IPS DF 6.9 (cell line): ENCODE results near the gene TBCA.
A peak's percentile ranks its signal among the peaks of the same experiment; 100 is the strongest.

ENCODE experiments used
- DNase-seq: peaks from one replicate; pipeline ENCODE4 v3.0.0-alpha.2; 2013; ENCODE audit warnings: low read depth, low spot score
- H3K27ac ChIP-seq: one replicate; pipeline ENCODE4 v1.5.1; 2013; ENCODE audit warnings: low read length, control low read depth
- H3K27me3 ChIP-seq: 2 replicates; pipeline ENCODE4 v1.6.1; 2013; ENCODE audit warnings: mild to moderate bottlenecking, low read length; ENCODE audit not compliant: control insufficient read depth, insufficient read depth
- H3K36me3 ChIP-seq: 2 replicates; pipeline ENCODE4 v1.6.1; 2013; ENCODE audit warnings: low read length; ENCODE audit not compliant: control insufficient read depth, insufficient read depth
- H3K4me1 ChIP-seq: 2 replicates; pipeline ENCODE4 v1.6.1; 2013; ENCODE audit warnings: low read length; ENCODE audit not compliant: control insufficient read depth, insufficient read depth
- H3K4me3 ChIP-seq: 2 replicates; pipeline ENCODE4 v1.5.1; 2013; ENCODE audit warnings: mild to moderate bottlenecking, low read length
- H3K9me3 ChIP-seq: 2 replicates; pipeline ENCODE4 v1.6.1; 2013; ENCODE audit warnings: low read length, inconsistent platforms; ENCODE audit not compliant: control insufficient read depth, insufficient read depth
- WGBS: extraction: QIAGEN DNeasy Blood & Tissue Kit; methylation state at CpG from one replicate; pipeline ENCODE4 v1.1.7; 2013; ENCODE audit warnings: mixed read lengths, missing lambda C conversion rate; ENCODE audit not compliant: insufficient read length, insufficient coverage; 5-methylcytosine and 5-hydroxymethylcytosine counted together

TBCA gene, protein sequence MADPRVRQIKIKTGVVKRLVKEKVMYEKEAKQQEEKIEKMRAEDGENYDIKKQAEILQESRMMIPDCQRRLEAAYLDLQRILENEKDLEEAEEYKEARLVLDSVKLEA

DNA sequence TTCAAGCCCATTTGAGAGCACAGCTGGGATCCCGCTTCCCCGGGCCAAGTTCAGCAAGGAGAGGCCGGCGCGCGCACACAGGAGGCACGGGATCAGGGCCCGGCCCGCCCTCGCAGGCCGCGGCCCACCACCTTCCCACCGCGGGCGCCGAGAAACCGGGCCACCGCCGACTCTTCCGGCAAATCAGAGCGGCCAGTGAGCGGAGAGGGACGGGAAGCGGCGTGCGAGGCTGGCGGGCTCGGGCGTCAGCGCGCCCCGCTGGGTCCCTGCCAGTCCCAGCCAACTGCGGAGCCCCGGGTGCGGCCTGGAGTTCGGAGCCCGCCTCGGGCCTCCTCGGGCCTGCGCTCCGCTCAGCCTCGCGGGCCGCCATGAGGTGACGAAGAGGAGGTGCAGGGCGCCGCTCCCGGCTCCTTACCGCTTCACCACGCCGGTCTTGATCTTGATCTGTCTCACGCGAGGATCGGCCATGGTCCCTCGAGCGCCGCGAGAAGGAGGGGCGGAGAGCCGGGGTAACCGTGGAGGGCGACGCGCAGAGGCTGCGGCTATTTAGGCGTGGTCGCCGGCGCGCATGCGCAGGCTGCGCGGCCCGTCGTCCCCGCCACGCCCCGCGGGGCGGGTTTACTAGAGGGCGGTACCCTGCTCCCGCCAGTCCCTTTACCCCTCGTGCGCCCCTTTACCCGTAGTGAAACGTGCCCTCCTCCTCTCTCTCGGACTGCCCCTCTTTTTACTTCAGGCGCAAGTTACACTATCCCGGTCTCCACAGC lies at the start of gene TBCA:
TSS of gene TBCA (minus strand) at position 550 of the 764 bp plus-strand sequence. CDS start at position 468, 82 bp downstream.
- Histone ChIP-seq H3K27me3 (no peaks in the 10 kb centered on the region), H3K9me3 (no peaks in the 10 kb centered on the region), H3K36me3 (no peaks in the 10 kb centered on the region; the same call in 1 of the 2 replicates), H3K4me3 (peak within 1 kb of the TSS; percentile 89), H3K27ac (no peak within 1 kb of the TSS), H3K4me1 (peaks cover 2% of the 10 kb centered on the region; the same call in 1 of the 2 replicates)
- DNase-seq, result peak; percentile 67
- WGBS, result no CpG with 5 or more reads among the region's 89 CpGs

DNA sequence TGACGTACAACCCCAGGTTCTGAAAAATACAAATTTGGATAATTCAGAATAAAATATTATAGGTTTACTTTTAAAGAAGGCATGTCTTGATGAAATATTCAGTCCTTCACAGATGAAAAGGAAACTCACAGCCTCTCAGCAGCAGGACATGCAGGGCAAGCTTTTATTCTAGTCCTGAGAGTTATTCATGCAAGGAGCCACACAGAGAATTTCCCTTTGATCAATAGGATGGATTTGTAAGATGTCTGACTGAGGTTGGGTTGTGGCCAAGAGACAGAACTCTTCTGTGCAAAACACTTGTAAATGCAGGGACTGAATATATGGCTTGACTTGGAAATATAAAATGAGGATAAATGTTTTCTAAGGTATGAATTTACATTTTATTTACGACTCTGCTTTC lies 48.8 kb upstream of the TBCA start:
- no peak overlapping the region for H3K4me3 ChIP-seq

DNA sequence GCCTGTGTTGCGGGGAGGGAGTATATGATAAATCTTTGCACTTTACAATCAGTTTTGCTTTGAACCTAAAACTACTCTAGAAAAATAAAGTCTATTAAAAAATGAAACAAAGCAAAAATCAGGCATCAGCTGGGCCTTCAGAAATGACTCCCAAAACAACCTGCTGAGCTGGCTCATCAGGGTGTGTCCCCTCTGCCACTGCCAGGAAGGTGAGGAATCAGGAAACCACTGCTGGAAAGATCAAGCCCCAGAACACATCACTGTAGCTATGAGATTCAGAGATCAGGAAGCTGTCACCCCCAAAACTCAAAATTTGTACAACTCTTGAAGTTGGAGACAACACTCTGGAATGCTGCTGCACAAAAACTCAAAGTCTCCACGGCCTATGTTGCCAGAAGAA lies 40.5 kb upstream of the TBCA start:
- H3K4me3 ChIP-seq, result no peak overlapping the region
- no peak overlapping the region for H3K27ac ChIP-seq
- no peaks in the 10 kb centered on the region for H3K36me3 ChIP-seq
- no peak for DNase-seq
- no peaks in the 10 kb centered on the region for H3K9me3 ChIP-seq
- H3K4me1 ChIP-seq, result no peaks in the 10 kb centered on the region
- no CpG with 5 or more reads among the region's 2 CpGs for WGBS
- H3K27me3 ChIP-seq, result 0 out of 2 replicates have a peak, but pooled peaks cover 2% of the 10 kb centered on the region

More for the DNA sequence above, 48.8 kb upstream of the TBCA start:
- Histone ChIP-seq H3K27me3 (no peaks in the 10 kb centered on the region), H3K9me3 (no peaks in the 10 kb centered on the region), H3K36me3 (no peaks in the 10 kb centered on the region), H3K27ac (no peak overlapping the region), H3K4me1 (no peaks in the 10 kb centered on the region)
- DNase-seq, result no peak
- no CpG with 5 or more reads among the region's 2 CpGs for WGBS

DNA sequence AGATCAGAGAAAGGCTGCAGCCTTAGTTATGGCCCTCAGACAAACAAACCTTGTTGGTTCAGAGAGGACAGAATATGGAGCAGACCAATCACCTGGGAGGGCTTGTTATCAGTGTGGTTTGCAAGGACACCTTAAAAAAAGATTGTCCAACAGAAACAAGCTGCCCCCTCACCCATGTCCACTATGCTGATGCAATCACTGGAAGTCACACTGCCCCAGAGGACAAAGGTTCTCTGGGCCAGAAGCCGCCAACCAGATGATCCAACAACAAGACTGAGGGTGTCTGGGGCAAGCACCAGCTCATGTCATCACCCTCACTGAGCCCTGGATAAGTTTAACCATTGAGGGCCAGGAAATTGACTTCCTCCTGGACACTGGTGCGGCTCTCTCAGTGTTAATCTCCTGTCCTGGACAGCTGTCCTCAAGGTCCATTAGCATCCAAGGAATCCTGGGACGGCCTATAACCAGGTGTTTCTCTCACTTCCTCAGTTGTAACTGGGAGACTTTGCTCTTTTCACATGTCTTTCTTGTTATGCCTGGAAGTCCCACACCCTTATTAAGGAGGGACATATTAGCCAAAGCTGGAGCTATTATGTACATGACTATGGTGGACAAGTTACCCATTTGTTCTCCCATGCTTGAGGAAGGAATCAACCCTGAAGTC lies 36.9 kb upstream of the TBCA start:
- Histone ChIP-seq H3K27me3 (no peaks in the 10 kb centered on the region), H3K4me1 (no peaks in the 10 kb centered on the region), H3K36me3 (no peaks in the 10 kb centered on the region), H3K27ac (no peak overlapping the region), H3K4me3 (no peak overlapping the region), H3K9me3 (no peaks in the 10 kb centered on the region)
- no CpG with 5 or more reads among the region's 3 CpGs for WGBS
- DNase-seq, result no peak

DNA sequence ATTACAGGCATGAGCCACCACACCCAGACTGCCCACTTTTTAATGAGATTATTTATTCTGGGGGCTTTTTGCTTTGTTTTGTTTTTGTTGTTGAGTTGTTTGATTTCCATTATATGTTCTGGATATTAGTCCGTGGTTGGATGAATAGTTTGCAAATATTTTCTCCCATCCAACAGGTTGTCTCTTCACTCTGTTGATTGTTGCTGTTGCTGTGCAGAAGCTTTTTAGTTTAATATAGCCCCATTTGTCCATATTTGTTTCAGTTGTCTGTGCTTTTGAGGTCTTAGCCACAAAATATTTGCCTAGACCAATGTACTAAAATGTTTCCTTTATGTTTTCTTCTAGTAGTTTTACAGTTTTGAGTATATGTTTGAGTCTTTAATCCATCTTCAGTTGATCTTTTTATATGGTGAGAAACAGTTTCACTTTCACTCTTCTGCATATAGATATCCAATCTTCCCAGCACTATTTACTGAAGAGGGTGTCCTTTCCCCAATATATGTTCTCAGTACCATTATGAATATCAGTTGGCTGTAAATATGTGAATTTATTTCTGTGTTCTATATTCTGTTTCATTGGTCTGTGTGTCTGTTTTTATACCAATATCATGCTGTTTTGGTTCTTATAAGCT lies 30.2 kb upstream of the TBCA start:
- Histone ChIP-seq H3K36me3 (no peaks in the 10 kb centered on the region), H3K27ac (no peak overlapping the region), H3K9me3 (no peaks in the 10 kb centered on the region), H3K4me1 (no peaks in the 10 kb centered on the region), H3K4me3 (no peak overlapping the region), H3K27me3 (no peaks in the 10 kb centered on the region)
- DNase-seq, result no peak
- no CpG with 5 or more reads among the region's 1 CpG for WGBS

DNA sequence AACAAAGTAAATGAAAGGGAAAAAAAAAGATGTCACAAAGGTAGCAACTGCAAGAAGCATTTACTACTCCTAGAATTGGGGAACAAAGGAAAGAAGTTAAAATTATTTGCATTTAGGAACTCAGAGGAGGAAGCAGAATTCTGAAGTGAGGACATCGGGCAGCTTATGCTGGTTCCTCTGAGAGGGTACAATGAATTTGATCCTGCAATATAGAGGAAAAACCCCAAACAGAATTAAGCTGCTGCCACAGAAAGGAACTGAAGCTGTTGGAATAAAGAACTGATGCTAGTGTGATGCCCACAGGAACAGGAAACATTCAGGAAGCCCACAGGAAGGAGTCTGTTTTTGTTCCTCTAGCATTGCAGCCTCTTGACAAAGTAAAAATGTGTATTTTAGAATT lies 22.3 kb upstream of the TBCA start:
- no peaks in the 10 kb centered on the region for H3K4me1 ChIP-seq
- no peak overlapping the region for H3K27ac ChIP-seq
- H3K27me3 ChIP-seq, result 0 out of 2 replicates have a peak, but pooled peaks cover 1% of the 10 kb centered on the region
- no peak overlapping the region for H3K4me3 ChIP-seq
- no peaks in the 10 kb centered on the region for H3K36me3 ChIP-seq
- WGBS, result no CpG with 5 or more reads among the region's 1 CpG
- no peak for DNase-seq
- no peaks in the 10 kb centered on the region for H3K9me3 ChIP-seq

DNA sequence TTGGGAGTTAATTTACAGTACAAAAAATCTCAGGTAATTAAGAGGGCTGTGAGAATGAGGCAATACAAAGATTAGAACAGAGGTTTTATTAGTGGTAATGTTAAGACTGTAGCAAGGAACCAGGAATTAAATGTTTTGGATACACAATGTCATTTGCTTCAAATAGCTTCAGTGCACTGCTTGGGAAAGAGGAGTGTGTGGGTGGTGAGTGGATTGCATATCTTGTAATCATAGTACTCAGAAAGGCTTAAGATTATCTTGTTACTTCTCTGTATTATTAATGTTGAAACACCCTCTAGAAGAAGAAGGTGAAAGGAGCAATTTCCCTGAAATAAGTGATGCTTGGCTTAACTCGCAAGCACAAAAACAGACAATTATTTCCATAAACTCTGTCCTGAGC lies 21.0 kb upstream of the TBCA start:
- no CpG with 5 or more reads among the region's 1 CpG for WGBS
- H3K27me3 ChIP-seq, result 0 out of 2 replicates have a peak, but pooled peaks cover 1% of the 10 kb centered on the region
- H3K9me3 ChIP-seq, result no peaks in the 10 kb centered on the region
- H3K27ac ChIP-seq, result no peak overlapping the region
- no peak overlapping the region for H3K4me3 ChIP-seq
- no peaks in the 10 kb centered on the region for H3K36me3 ChIP-seq
- H3K4me1 ChIP-seq, result no peaks in the 10 kb centered on the region
- no peak for DNase-seq

DNA sequence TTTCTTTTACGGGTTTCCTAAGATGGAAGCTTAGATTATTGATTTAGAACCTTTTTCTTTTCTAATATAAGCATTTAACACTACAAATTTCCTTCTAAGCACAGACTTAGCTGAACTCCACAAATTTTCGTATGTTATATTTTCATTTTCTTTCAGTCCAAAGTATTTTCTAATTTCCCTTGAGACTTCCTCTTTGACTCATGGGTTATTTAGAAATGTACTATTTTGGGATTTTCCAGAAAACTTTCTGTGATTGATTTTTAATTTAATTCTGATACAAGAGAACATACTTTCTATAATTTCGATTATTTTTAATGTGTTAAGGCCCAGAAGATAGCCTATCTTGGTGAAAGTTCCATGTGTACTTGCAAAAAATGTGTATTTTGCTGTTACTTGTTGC lies 19.7 kb upstream of the TBCA start:
- DNase-seq, result no peak
- Histone ChIP-seq H3K4me1 (no peaks in the 10 kb centered on the region), H3K27ac (no peak overlapping the region), H3K9me3 (no peaks in the 10 kb centered on the region), H3K36me3 (no peaks in the 10 kb centered on the region), H3K4me3 (no peak overlapping the region), H3K27me3 (0 out of 2 replicates have a peak, but pooled peaks cover 1% of the 10 kb centered on the region)
- WGBS, result no CpG with 5 or more reads among the region's 3 CpGs

DNA sequence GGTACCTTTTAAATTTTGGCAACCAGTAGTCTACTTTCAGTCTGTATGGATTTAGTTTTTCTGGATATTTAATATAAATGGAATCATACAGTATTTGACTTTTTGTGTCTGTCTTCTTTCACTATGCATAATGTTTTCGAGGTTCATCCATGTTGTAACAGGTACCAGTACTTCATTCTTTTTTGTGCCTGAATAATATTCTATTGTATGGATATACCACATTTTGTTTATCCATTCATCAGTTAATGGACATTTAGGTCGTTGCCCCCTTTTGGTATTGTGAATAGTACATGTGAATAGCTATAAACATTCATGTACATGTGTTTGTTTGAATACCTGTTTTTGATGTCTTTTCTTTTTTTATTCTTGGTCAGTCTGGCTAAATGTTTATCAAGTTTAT lies 19.1 kb upstream of the TBCA start:
- WGBS, result no CpG with 5 or more reads among the region's 2 CpGs
- H3K27ac ChIP-seq, result no peak overlapping the region

DNA sequence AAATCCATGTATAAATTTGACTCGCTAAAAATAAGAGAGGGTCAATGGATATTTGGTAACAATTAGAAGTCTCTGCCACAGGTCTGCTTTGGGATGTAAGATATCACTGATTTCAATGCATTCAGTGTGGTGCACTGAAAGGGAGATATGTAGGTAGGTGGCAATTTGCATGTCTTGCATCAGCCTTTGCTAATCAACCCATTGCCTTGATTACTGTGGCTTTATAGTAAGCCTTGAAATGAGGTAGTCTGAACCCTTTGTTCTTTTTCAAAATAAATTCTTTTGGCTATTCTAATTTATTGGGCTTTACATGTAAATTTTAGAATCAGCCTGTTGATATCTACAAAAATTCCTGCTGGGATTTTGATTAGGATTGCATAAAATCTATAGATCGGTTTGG lies 15.8 kb upstream of the TBCA start:
- H3K36me3 ChIP-seq, result no peaks in the 10 kb centered on the region
- WGBS, result no CpG with 5 or more reads among the region's 2 CpGs
- no peak overlapping the region for H3K27ac ChIP-seq
- H3K4me3 ChIP-seq, result no peak overlapping the region
- no peaks in the 10 kb centered on the region for H3K27me3 ChIP-seq
- no peak for DNase-seq
- H3K4me1 ChIP-seq, result no peaks in the 10 kb centered on the region
- H3K9me3 ChIP-seq, result no peaks in the 10 kb centered on the region

More for the DNA sequence above, 19.1 kb upstream of the TBCA start:
- H3K27me3 ChIP-seq, result 0 out of 2 replicates have a peak, but pooled peaks cover 1% of the 10 kb centered on the region
- H3K36me3 ChIP-seq, result no peaks in the 10 kb centered on the region
- DNase-seq, result no peak
- no peaks in the 10 kb centered on the region for H3K9me3 ChIP-seq
- no peaks in the 10 kb centered on the region for H3K4me1 ChIP-seq
- no peak overlapping the region for H3K4me3 ChIP-seq
